Liver (tissue), 9 donors: ENCODE data around the gene CFDP1. TPM values are rescaled to one million over a fixed set of nuclear protein-coding genes. Genes with fewer than 3 reads are reported as not detected.

Experiments used
- DNase-seq: peaks from one replicate; pipeline ENCODE4 v3.0.0-alpha.2; 2017; ENCODE audit warnings: low spot score
- H3K27ac ChIP-seq, 2 donors: one replicate each; pipeline ENCODE4 v1.7.0; 2013; ENCODE audit warnings: inconsistent platforms in 2 of 2, low read length in 2 of 2, control low read depth in 1 of 2, low read depth in 1 of 2, mild to moderate bottlenecking in 1 of 2
- H3K27me3 ChIP-seq, 4 donors: one replicate each; pipeline versions ENCODE4 v1.6.1 to v1.7.0; 2013; ENCODE audit warnings: low read length in 3 of 4, inconsistent platforms in 1 of 4, mild to moderate bottlenecking in 1 of 4, moderate library complexity in 1 of 4; ENCODE audit not compliant: control insufficient read depth in 4 of 4, insufficient read depth in 4 of 4
- H3K36me3 ChIP-seq, 4 donors: one replicate each; pipeline versions ENCODE4 v1.6.1 to v1.7.0; 2013; ENCODE audit warnings: low read length in 3 of 4, mild to moderate bottlenecking in 3 of 4, low read depth in 1 of 4, moderate library complexity in 1 of 4; ENCODE audit not compliant: control insufficient read depth in 4 of 4, insufficient read depth in 3 of 4
- H3K4me1 ChIP-seq, 4 donors: one replicate each; pipeline versions ENCODE4 v1.6.1 to v1.7.0; 2013; ENCODE audit warnings: low read length in 3 of 4, mild to moderate bottlenecking in 3 of 4, moderate library complexity in 1 of 4; ENCODE audit not compliant: control insufficient read depth in 4 of 4, insufficient read depth in 4 of 4
- H3K4me3 ChIP-seq, 3 donors: one replicate each; pipeline versions ENCODE4 v1.6.1 to v1.7.0; 2013; ENCODE audit warnings: low read length in 3 of 3, control low read depth in 1 of 3, low read depth in 1 of 3, mild to moderate bottlenecking in 1 of 3
- H3K9ac ChIP-seq, 2 donors: one replicate each; pipeline ENCODE4 v1.7.0; 2013; ENCODE audit warnings: low read length in 2 of 2, mild to moderate bottlenecking in 2 of 2, moderate library complexity in 2 of 2, control low read depth in 1 of 2, low read depth in 1 of 2
- H3K9me3 ChIP-seq, 4 donors: one replicate each; pipeline versions ENCODE4 v1.6.1 to v1.7.0; 2013; ENCODE audit warnings: low read length in 3 of 4; ENCODE audit not compliant: control insufficient read depth in 4 of 4
- ATF3 ChIP-seq: IDR thresholded peaks from 2 replicates; pipeline ENCODE4 v1.6.1; 2016; ENCODE audit warnings: antibody characterized with exemption
- CTCF ChIP-seq: fragments of 150-350 bp; IDR thresholded peaks from 2 replicates; pipeline ENCODE4 v1.5.1; 2017; ENCODE audit warnings: improper control_type of control experiment, low read depth, low read length; ENCODE audit not compliant: missing input control
- EGR1 ChIP-seq, 2 donors: IDR thresholded peaks; 2 replicates each; pipeline ENCODE4 v1.6.1; 2016 to 2018; ENCODE audit warnings: antibody characterized with exemption in 2 of 2, low read depth in 2 of 2
- FOXA1 ChIP-seq: IDR thresholded peaks from 2 replicates; pipeline ENCODE4 v1.6.1; 2016; ENCODE audit warnings: antibody characterized with exemption
- FOXA2 ChIP-seq: IDR thresholded peaks from 2 replicates; pipeline ENCODE4 v1.6.1; 2016; ENCODE audit warnings: antibody characterized with exemption
- GABPA ChIP-seq, 2 donors: IDR thresholded peaks in 1 of 2; conservative IDR thresholded peaks in 1 of 2; 2 replicates each; pipeline ENCODE4 v1.6.1; 2016; ENCODE audit warnings: antibody characterized with exemption in 2 of 2, mild to moderate bottlenecking in 1 of 2, moderate library complexity in 1 of 2
- HNF4A ChIP-seq, 2 donors: conservative IDR thresholded peaks; 2 replicates each; pipeline ENCODE4 v1.6.1; 2016; ENCODE audit warnings: antibody characterized with exemption in 2 of 2, mild to moderate bottlenecking in 2 of 2
- HNF4G ChIP-seq: IDR thresholded peaks from 2 replicates; pipeline ENCODE4 v1.6.1; 2016; ENCODE audit warnings: antibody characterized with exemption
- JUND ChIP-seq, 2 donors: IDR thresholded peaks; 2 replicates each; pipeline ENCODE4 v1.6.1; 2016; ENCODE audit warnings: antibody characterized with exemption in 2 of 2
- MAX ChIP-seq: IDR thresholded peaks from 2 replicates; pipeline ENCODE4 v1.6.1; 2016; ENCODE audit warnings: antibody characterized with exemption
- NR2F2 ChIP-seq: IDR thresholded peaks from 2 replicates; pipeline ENCODE4 v1.6.1; 2016; ENCODE audit warnings: antibody characterized with exemption
- RAD21 ChIP-seq, 2 donors: IDR thresholded peaks; 2 replicates each; pipeline ENCODE4 v1.6.1; 2016; ENCODE audit warnings: antibody characterized with exemption in 2 of 2, mild to moderate bottlenecking in 2 of 2
- REST ChIP-seq: IDR thresholded peaks from 2 replicates; pipeline ENCODE4 v1.6.1; 2016; ENCODE audit warnings: antibody characterized with exemption, mild to moderate bottlenecking
- RXRA ChIP-seq, 2 donors: IDR thresholded peaks; 2 replicates each; pipeline ENCODE4 v1.6.1; 2017 to 2018; ENCODE audit warnings: antibody characterized with exemption in 2 of 2, mild to moderate bottlenecking in 1 of 2
- SP1 ChIP-seq: IDR thresholded peaks from 2 replicates; pipeline ENCODE4 v1.6.1; 2018; ENCODE audit warnings: antibody characterized with exemption, mild to moderate bottlenecking
- TAF1 ChIP-seq: conservative IDR thresholded peaks from 2 replicates; pipeline ENCODE4 v1.6.1; 2016; ENCODE audit warnings: antibody characterized with exemption, mild to moderate bottlenecking
- YY1 ChIP-seq: IDR thresholded peaks from 2 replicates; pipeline ENCODE4 v1.6.1; 2016; ENCODE audit warnings: antibody characterized with exemption, mild to moderate bottlenecking
- WGBS: extraction: QIAGEN DNeasy Blood & Tissue Kit; methylation state at CpG from one replicate; pipeline ENCODE4 v1.1.7; 2013; 5-methylcytosine and 5-hydroxymethylcytosine counted together
- polyA plus RNA-seq, 2 donors: library from polyadenylated mRNA; stranded (reverse) in 1 of 2; unstranded in 1 of 2; fragments of 200-250 nt in 1 of 2; fragments of >200 nt in 1 of 2; fragmentation: Nextera tagmentation in 1 of 2; extraction: Ambion mirVana in 1 of 2; gene quantifications; one replicate each; pipeline versions ENCODE4 v1.2.1 to v1.2.3, GENCODE V29; 2013 to 2015
- total RNA-seq, 2 donors: library from RNA; depleted of rRNA; stranded (reverse); fragments of >200 nt; gene quantifications; one replicate each; pipeline ENCODE4 v1.2.3, GENCODE V29; 2014
- donor health status: healthy.
- donor health status: healthy.
- donor health status: healthy.
- donor health status: healthy.
- donor health status: healthy.

The CFDP1 gene
- total and polyA plus RNA-seq, 4 donors: 20.5 to 49.2 (median 33.9) TPM

- Histone ChIP-seq H3K36me3 (peaks cover 0 to 10% (median 5%) of the 10 kb centered on the region in 4 donors), H3K4me1 (peaks cover 3 to 18% (median 9%) of the 10 kb centered on the region in 4 donors), H3K4me3 (no peak overlapping the region), H3K27me3 (no peaks in the 10 kb centered on the region), H3K27ac (peak overlapping the region; percentile 92), H3K9me3 (no peaks in the 10 kb centered on the region), H3K9ac (peak overlapping the region in 1 of 2 donors; percentile 60)
- TF ChIP-seq CTCF: peak; percentile 10
- peak in 1 of 2 donors; percentile 6 for TF ChIP-seq RXRA (IDR thresholded peaks at IDR 0.05)
- TF ChIP-seq TAF1: no peak
- no peak for TF ChIP-seq HNF4A (conservative IDR thresholded peaks at IDR 0.05)
- peak in 1 of 2 donors; percentile 35 for TF ChIP-seq RAD21 (IDR thresholded peaks at IDR 0.05)
- WGBS: 71% methylated on average over 4 of the region's 4 CpGs
- no peak for DNase-seq
Observed at GRCh38 chr16:75304521-75305363, 128.6 kb downstream of the CFDP1 start.

- Histone ChIP-seq H3K9me3 (no peaks in the 10 kb centered on the region), H3K27me3 (no peaks in the 10 kb centered on the region), H3K36me3 (peaks cover 0 to 12% (median 5%) of the 10 kb centered on the region in 4 donors), H3K4me3 (no peak overlapping the region), H3K9ac (no peak overlapping the region), H3K4me1 (peaks cover 0 to 22% (median 8%) of the 10 kb centered on the region in 4 donors), H3K27ac (no peak overlapping the region)
- TF ChIP-seq EGR1 (IDR thresholded peaks at IDR 0.05; ENCODE audit: low read depth in 2 of 2): no peak
- TF ChIP-seq REST: no peak
- TF ChIP-seq MAX: no peak
- no peak for TF ChIP-seq NR2F2
- TF ChIP-seq FOXA2: no peak
- no peak for TF ChIP-seq TAF1
- no peak for TF ChIP-seq HNF4A (conservative IDR thresholded peaks at IDR 0.05)
- TF ChIP-seq YY1: no peak
- TF ChIP-seq JUND (IDR thresholded peaks at IDR 0.05): no peak
- TF ChIP-seq FOXA1: no peak
- TF ChIP-seq RXRA (IDR thresholded peaks at IDR 0.05): no peak
- TF ChIP-seq RAD21 (IDR thresholded peaks at IDR 0.05): no peak
- TF ChIP-seq ATF3: no peak
- no peak for TF ChIP-seq CTCF
- no peak for TF ChIP-seq HNF4G
- no peak for TF ChIP-seq SP1
- TF ChIP-seq GABPA (IDR thresholded peaks at IDR 0.05 in 1 of 2, conservative IDR thresholded peaks at IDR 0.05 in 1 of 2): no peak
- DNase-seq: no peak
- WGBS: 95% methylated on average over 1 of the region's 1 CpG
Observed at GRCh38 chr16:75301804-75302203, 131.5 kb downstream of the CFDP1 start.
